Heart left ventricle (tissue), 16 donors: Measurements from ENCODE around the gene THADA. TPM values are rescaled to one million over a fixed set of nuclear protein-coding genes. Genes with fewer than 3 reads are reported as not detected.

Experiments used
- ATAC-seq, 4 donors: fragments of 200-7000 bp; cut with Tn5 transposase; one replicate each; pipeline ENCODE4 v1.9.1; 2020 to 2022; ENCODE audit warnings: moderate library complexity in 4 of 4, mild to moderate bottlenecking in 3 of 4, moderate number of reproducible peaks in 1 of 4
- DNase-seq, 5 donors: peaks; one replicate each; pipeline ENCODE4 v3.0.0-alpha.2; 2020
- H3K27ac ChIP-seq, 12 donors: fragments of 200-600 bp; sonication (generic) in 4 of 12; one replicate each; pipeline versions ENCODE4 v1.5.0 to v1.8.0; 2016 to 2022; ENCODE audit warnings: mild to moderate bottlenecking in 2 of 12
- H3K27me3 ChIP-seq, 9 donors: fragments of 200-600 bp; sonication (generic) in 2 of 9; one replicate each; pipeline versions ENCODE4 v1.5.1 to v1.8.0; 2016 to 2022; ENCODE audit warnings: mild to moderate bottlenecking in 3 of 9
- H3K36me3 ChIP-seq, 9 donors: fragments of 200-600 bp; sonication (generic) in 2 of 9; one replicate each; pipeline versions ENCODE4 v1.5.0 to v1.8.0; 2018 to 2022; ENCODE audit warnings: mild to moderate bottlenecking in 2 of 9
- H3K4me1 ChIP-seq, 12 donors: fragments of 200-600 bp; sonication (generic) in 4 of 12; one replicate each; pipeline versions ENCODE4 v1.5.0 to v1.8.0; 2016 to 2022; ENCODE audit warnings: mild to moderate bottlenecking in 3 of 12
- H3K4me3 ChIP-seq, 12 donors: fragments of 200-600 bp; sonication (generic) in 4 of 12; one replicate each; pipeline versions ENCODE4 v1.5.0 to v1.8.0; 2017 to 2022; ENCODE audit warnings: mild to moderate bottlenecking in 9 of 12, moderate library complexity in 4 of 12
- H3K9me3 ChIP-seq, 12 donors: fragments of 200-600 bp; sonication (generic) in 4 of 12; one replicate each; pipeline versions ENCODE4 v1.5.0 to v1.8.0; 2016 to 2022; ENCODE audit warnings: mild to moderate bottlenecking in 1 of 12
- POLR2A ChIP-seq, 2 donors: fragments of 450-650 bp; IDR thresholded peaks; one replicate each; pipeline ENCODE4 v1.6.1; 2017; ENCODE audit warnings: antibody characterized with exemption in 2 of 2, mild to moderate bottlenecking in 2 of 2, moderate library complexity in 2 of 2
- WGBS, 4 donors: extraction: QIAGEN DNeasy Blood & Tissue Kit in 2 of 4; methylation state at CpG; one replicate each; pipeline versions ENCODE4 v1.1.5 to v1.1.7; 2013 to 2018; 5-methylcytosine and 5-hydroxymethylcytosine counted together
- intact Hi-C, 10 donors: fragments of 100-400 bp; cut with DNase I; formaldehyde crosslinking; loops; one replicate each; pipeline versions ENCODE4 v1.11.1 to v1.14.2; 2022
- polyA plus RNA-seq, 2 donors: library from polyadenylated mRNA; stranded (reverse); fragments of 200-250 nt; gene quantifications; one replicate each; pipeline ENCODE4 v1.2.3, GENCODE V29; 2013
- total RNA-seq, 9 donors: library from RNA; depleted of rRNA in 2 of 9; stranded (reverse); fragments of >200 nt in 2 of 9; fragmentation: NEBNext Ultra II Directional in 3 of 9; extraction: Animal tissue kit (Norgen Biotek cat#: 25700) in 3 of 9; gene quantifications; one replicate each; pipeline versions ENCODE4 v1.1.0 to v1.2.4, GENCODE V29; 2016 to 2023
- TF ChIP-seq, protein P1 (sequence below), 12 donors: fragments of 200-600 bp; sonication (generic) in 4 of 12; IDR thresholded peaks; one replicate each; pipeline versions ENCODE4 v1.5.0 to v1.8.0; 2018 to 2022; ENCODE audit warnings: antibody characterized with exemption in 12 of 12, mild to moderate bottlenecking in 5 of 12
- donor health status: ischemic (EF 13 %, LVEDD 7.1; RV severe dilation, severe dysfunction).
- donor health status: healthy with polysubstance abuse.
- donor health status: DM: no; HTN: yes; CAD: no.
- donor health status: DM: no; HTN: no; CAD: no.
- donor health status: ischemic (EF 25% LVEDD 6.9; RV normal size, moderate dysfunction).
- donor health status: ischemic (EF 25% LVEDD 5.7; RV mildly dilated, moderate dysfunction).
- donor health status: healthy.
- donor health status: DM: yes; HTN: yes; CAD: no.
- donor health status: ischemic (EF 35%, LVEDD 5.7; RV mildly dilated, moderate dysfunction).
- donor health status: nonischemic (EF 11% LVEDD 7.7; RV severe dilation, severe dysfunction).
- donor health status: DM: yes; HTN: yes; CAD: no.
- donor health status: PGD.
- donor health status: ischemic (EF 29% LVEDD 5.4; RV normal size, mild dysfunction).
- donor health status: nonischemic (EF 23%, LVEDD 6.1; RV moderate dilation, normal function).

Gene THADA
- total and polyA plus RNA-seq, 11 donors: 6.8 to 21.4 (median 13.0) TPM

DNA sequence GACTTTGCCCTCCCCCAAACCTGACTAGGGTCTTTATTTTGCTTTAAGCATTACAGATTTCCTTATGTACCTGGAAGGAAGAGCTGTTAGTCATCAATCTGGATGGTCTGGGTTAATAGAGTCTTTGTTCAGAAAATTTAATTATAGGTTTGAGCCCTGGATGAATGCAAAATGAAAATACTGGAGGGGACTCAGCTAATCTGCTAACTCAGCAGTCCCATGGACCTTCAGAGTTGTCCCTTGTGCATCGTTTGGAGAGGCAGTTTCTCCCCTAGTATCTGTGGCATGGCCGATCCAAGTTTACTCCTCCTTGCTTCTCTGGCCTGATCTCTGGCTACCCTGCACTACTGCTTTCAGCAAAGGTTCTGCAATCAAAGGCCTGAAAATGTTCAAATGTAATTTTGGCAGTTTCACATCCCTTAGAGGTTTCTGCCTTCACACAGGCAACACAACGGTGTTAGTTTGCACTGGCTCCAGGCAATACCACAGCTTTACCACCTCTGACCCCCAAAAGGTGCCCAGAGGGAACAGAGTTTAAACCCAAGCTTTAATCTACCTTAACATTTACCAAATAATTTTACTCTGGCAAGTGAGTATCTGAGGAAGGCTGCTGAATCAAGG is 134.3 kb downstream of the THADA start:
- DNase-seq: no peak
- WGBS, 4 donors: 64 to 78% (median 71%) methylated on average over 3 of the region's 3 CpGs
- peak overlapping the region in 3 of 12 donors; percentile 32 to 69 (median 64) for H3K27ac ChIP-seq
- H3K36me3 ChIP-seq: no peaks in the 10 kb centered on the region
- ATAC-seq: peak in 2 of 4 donors; percentile 8 to 50
- TF ChIP-seq POLR2A (IDR thresholded peaks at IDR 0.05): no peak
- TF ChIP-seq, protein P1, sequence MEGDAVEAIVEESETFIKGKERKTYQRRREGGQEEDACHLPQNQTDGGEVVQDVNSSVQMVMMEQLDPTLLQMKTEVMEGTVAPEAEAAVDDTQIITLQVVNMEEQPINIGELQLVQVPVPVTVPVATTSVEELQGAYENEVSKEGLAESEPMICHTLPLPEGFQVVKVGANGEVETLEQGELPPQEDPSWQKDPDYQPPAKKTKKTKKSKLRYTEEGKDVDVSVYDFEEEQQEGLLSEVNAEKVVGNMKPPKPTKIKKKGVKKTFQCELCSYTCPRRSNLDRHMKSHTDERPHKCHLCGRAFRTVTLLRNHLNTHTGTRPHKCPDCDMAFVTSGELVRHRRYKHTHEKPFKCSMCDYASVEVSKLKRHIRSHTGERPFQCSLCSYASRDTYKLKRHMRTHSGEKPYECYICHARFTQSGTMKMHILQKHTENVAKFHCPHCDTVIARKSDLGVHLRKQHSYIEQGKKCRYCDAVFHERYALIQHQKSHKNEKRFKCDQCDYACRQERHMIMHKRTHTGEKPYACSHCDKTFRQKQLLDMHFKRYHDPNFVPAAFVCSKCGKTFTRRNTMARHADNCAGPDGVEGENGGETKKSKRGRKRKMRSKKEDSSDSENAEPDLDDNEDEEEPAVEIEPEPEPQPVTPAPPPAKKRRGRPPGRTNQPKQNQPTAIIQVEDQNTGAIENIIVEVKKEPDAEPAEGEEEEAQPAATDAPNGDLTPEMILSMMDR (IDR thresholded peaks at IDR 0.05): no peak
- peaks cover 0 to 80% (median 29%) of the 10 kb centered on the region in 12 donors for H3K4me1 ChIP-seq
- H3K4me3 ChIP-seq: no peak overlapping the region
- H3K27me3 ChIP-seq: no peaks in the 10 kb centered on the region
- intact Hi-C loops: loop anchor here in 1 of 10 donors (10.0 kb wide), 1 partner anchor 117 kb away; no protein-coding TSS in a partner anchor
- no peaks in the 10 kb centered on the region for H3K9me3 ChIP-seq

- ATAC-seq: peak in 1 of 4 donors; percentile 50
- intact Hi-C loops: loop anchor here in 1 of 10 donors (10.0 kb wide), 1 partner anchor 116 kb away; no protein-coding TSS in a partner anchor
Observed at GRCh38 chr2:43460611-43461365, 135.1 kb downstream of the THADA start.

DNA sequence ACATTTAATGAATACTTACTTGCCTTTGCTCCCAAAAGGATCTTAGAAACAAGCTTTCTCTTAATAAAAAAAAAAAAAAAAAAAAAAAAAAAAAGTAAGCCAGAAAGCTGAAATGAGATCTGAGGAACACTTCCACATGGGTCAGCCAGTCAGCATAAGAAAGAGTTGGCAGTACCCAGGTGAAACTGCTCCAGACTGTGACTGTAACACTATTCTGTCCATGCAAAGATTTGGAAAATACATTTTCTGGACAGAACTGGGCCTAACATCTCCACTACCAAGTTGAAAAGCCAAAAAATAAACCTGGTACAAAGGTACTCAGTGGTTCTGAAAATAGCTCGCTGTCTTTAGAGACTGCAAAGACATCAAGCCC is 135.7 kb downstream of the THADA start:
- no peak for TF ChIP-seq POLR2A (IDR thresholded peaks at IDR 0.05)
- TF ChIP-seq, protein P1 (IDR thresholded peaks at IDR 0.05): no peak
- DNase-seq: no peak
- intact Hi-C loops: loop anchor here in 1 of 10 donors (10.0 kb wide), 1 partner anchor 115 kb away; no protein-coding TSS in a partner anchor
- no peak for ATAC-seq
- Histone ChIP-seq H3K27ac (peak overlapping the region in 2 of 12 donors; percentile 22 to 69), H3K4me3 (no peak overlapping the region), H3K36me3 (no peaks in the 10 kb centered on the region), H3K4me1 (peaks cover 0 to 94% (median 33%) of the 10 kb centered on the region in 12 donors), H3K27me3 (no peaks in the 10 kb centered on the region), H3K9me3 (no peaks in the 10 kb centered on the region)
- WGBS, 4 donors: 89 to 100% (median 99%) methylated on average over 1 of the region's 1 CpG

More at GRCh38 chr2:43460611-43461365, 135.1 kb downstream of the THADA start:
- H3K9me3 ChIP-seq: no peaks in the 10 kb centered on the region
- H3K4me3 ChIP-seq: no peak overlapping the region
- no peak for TF ChIP-seq POLR2A (IDR thresholded peaks at IDR 0.05)
- TF ChIP-seq, protein P1 (IDR thresholded peaks at IDR 0.05): no peak
- WGBS, 4 donors: 86 to 92% (median 89%) methylated on average over 4 of the region's 4 CpGs
- no peaks in the 10 kb centered on the region for H3K36me3 ChIP-seq
- DNase-seq: no peak
- no peaks in the 10 kb centered on the region for H3K27me3 ChIP-seq
- peak overlapping the region in 2 of 12 donors; percentile 64 to 69 for H3K27ac ChIP-seq
- peaks cover 0 to 88% (median 32%) of the 10 kb centered on the region in 12 donors for H3K4me1 ChIP-seq
